ENCODE measurements around the gene MUC3A. TPM values are rescaled to one million over a fixed set of nuclear protein-coding genes. Genes with fewer than 3 reads are reported as not detected.

The MUC3A gene
- total RNA-seq, 2 donors from 2014 or later, result 0.49 TPM; not detected in 1

DNA sequence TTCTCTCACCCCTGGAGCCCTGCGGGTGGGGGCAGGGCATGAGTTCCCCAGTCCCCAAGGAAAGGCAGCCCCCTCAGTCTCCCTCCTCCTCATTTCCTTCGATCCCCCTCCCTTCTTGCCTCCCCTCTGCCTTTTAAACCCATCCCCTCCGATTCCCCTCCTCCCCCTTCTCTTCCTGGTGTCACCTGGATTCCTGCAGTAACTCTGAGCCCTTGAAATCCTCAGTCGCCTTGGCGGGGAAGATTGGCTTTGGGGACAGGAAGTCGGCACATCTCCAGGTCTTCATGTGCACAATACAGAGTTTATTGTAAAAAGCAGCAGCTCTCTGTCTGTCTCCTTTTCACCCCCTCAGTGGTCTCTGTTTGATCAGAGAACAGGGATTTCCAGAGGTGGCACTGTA lies 18.7 kb downstream of the MUC3A start:
- Histone ChIP-seq H3K27ac (no peak overlapping the region), H3K9me3 (no peaks in the 10 kb centered on the region), H3K4me3 (no peak overlapping the region), H3K27me3 (replicated peaks; ENCODE audit: insufficient read depth) (peaks cover 22% of the 10 kb centered on the region), H3K4me1 (ENCODE audit: control insufficient read depth in 1 of 2, low read depth in 2 of 2) (peaks cover 13 to 15% of the 10 kb centered on the region in 2 donors), H3K36me3 (no peaks in the 10 kb centered on the region)
- ATAC-seq (ENCODE audit: insufficient number of reproducible peaks, low FRiP score, low read depth) (no peak), DNase-seq (ENCODE audit: low spot score) (no peak)
- no peak for TF ChIP-seq CTCF (IDR thresholded peaks at IDR 0.05)

- no peaks in the 10 kb centered on the region for H3K9me3 ChIP-seq
- H3K4me3 ChIP-seq, result no peak overlapping the region
- no peak for DNase-seq (ENCODE audit: low spot score)
- no peak overlapping the region for H3K27ac ChIP-seq
- H3K36me3 ChIP-seq, result no peaks in the 10 kb centered on the region
- no peak for ATAC-seq (ENCODE audit: insufficient number of reproducible peaks, low FRiP score, low read depth)
- peaks cover 22% of the 10 kb centered on the region for H3K27me3 ChIP-seq (replicated peaks; ENCODE audit: insufficient read depth)
- no peak for TF ChIP-seq CTCF (IDR thresholded peaks at IDR 0.05)
- peaks cover 13 to 15% of the 10 kb centered on the region in 2 donors for H3K4me1 ChIP-seq (ENCODE audit: control insufficient read depth in 1 of 2, low read depth in 2 of 2)
These were observed 19.3 kb downstream of the MUC3A start for GRCh38 chr7:100968650-100969049.

DNA sequence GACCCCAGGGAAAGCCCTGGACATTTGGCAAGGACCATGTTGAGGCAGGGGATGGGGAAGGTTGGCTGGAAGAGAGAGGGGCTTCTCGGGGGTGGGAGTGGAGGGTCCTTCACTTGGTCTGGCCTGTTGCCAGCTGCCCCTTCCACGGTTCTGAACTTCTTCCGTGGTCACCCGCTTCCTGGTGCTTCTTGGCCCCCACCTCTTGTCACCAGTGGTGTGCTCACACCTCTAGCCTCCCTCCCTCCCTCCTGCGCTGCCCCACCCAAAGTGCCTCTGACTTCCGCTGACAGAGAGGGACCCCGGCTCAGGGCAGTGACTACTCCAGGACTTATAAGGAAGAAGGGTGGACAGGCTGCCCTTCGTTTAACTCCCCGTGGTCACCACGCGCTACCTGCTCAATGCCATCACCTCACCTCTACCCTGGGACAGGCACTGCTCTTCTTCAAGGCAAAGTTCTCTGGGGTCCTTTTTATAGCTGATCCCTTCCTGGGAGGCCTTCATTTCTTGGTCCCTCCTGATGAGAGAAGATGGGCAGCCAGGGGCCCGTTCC lies 19.8 kb downstream of the MUC3A start, which contains the start of gene MUC12:
Gene MUC12, plus strand, starts transcription at position 500 of the 550 bp plus-strand sequence. CDS start 58 bp downstream, outside the sequence.
- Histone ChIP-seq H3K27ac (no peak within 1 kb of the TSS), H3K9me3 (no peaks in the 10 kb centered on the region), H3K27me3 (replicated peaks; ENCODE audit: insufficient read depth) (peaks cover 22% of the 10 kb centered on the region), H3K36me3 (no peaks in the 10 kb centered on the region), H3K4me3 (no peak within 1 kb of the TSS), H3K4me1 (ENCODE audit: control insufficient read depth in 1 of 2, low read depth in 2 of 2) (peaks cover 13 to 15% of the 10 kb centered on the region in 2 donors)
- TF ChIP-seq CTCF (IDR thresholded peaks at IDR 0.05), result no peak
- ATAC-seq (ENCODE audit: insufficient number of reproducible peaks, low FRiP score, low read depth), result no peak
- DNase-seq (ENCODE audit: low spot score), result no peak

DNA sequence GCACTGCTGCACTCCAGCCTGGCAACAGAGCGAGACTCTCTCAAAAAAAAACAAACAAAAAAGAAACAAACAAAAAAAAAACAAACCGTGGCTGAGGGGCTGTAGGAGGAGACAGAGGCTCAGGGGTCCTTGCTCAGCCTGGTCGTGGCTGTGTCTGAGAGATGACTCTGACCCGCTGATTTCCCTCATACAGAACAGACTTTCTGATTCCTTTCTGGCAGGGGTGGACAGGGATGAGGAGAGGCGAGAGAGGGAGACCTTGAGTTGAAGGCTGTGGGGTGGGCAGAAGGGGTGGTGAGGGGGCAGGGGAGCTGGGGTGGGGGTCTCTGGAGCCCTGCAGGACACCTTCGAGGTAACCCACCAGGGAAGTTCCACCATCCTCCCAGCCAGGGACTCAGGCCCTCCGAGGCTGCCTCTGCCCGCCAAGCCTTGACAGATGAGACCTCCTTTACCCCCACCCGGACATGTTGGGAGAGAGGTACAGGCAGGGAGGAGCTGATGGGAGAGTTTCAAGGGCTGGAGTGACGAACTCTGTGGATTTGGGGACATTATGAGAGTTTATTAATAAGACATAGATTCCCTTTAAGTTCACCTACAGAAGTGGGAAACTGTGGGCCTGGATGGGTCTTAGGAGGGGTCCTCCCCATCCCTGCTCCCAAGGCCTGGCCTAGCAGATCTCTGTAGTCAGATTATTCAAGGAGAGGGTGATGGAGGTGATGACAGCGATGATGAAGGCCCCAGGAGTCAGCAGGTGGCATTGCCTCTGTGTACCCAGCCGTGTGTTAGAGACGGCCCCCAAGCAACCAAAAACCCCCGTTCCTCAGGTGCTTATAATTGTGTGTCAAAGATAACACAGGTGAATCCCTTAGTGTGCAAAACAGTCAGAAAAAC lies 22.0 kb downstream of the MUC3A start:
- peaks cover 15% of the 10 kb centered on the region for H3K27me3 ChIP-seq (replicated peaks; ENCODE audit: insufficient read depth)
- no peak for ATAC-seq (ENCODE audit: insufficient number of reproducible peaks, low FRiP score, low read depth)

More for the DNA sequence above, 22.0 kb downstream of the MUC3A start:
- peaks cover 3% of the 10 kb centered on the region in 2 donors for H3K4me1 ChIP-seq (ENCODE audit: control insufficient read depth in 1 of 2, low read depth in 2 of 2)
- TF ChIP-seq CTCF (IDR thresholded peaks at IDR 0.05), result no peak
- H3K27ac ChIP-seq, result no peak overlapping the region
- DNase-seq (ENCODE audit: low spot score), result no peak
- peaks cover 2% of the 10 kb centered on the region for H3K9me3 ChIP-seq
- no peaks in the 10 kb centered on the region for H3K36me3 ChIP-seq
- H3K4me3 ChIP-seq, result no peak overlapping the region

Data from thoracic aorta (tissue), 2 donors.